Inflammatory macrophage treated with lipopolysaccharide for 4 hours (primary cell): ENCODE measurements around the gene DLK1.

Source experiments
- DNase-seq: peaks from one replicate; pipeline ENCODE4 v3.0.0-alpha.2; 2020

DLK1 gene

GRCh38 chr14:100736269-100737180 is 9.8 kb downstream of the DLK1 start:
- DNase-seq: no peak

- no peak for DNase-seq
These were observed 10.8 kb downstream of the DLK1 start for GRCh38 chr14:100737526-100737925.

- no peak for DNase-seq
These were observed 11.6 kb downstream of the DLK1 start for GRCh38 chr14:100738269-100738691.

GRCh38 chr14:100738704-100739131 is 12.0 kb downstream of the DLK1 start:
- no peak for DNase-seq

- DNase-seq: no peak
These were observed 12.6 kb downstream of the DLK1 start for GRCh38 chr14:100739306-100739705.

GRCh38 chr14:100740196-100740825 is 13.6 kb downstream of the DLK1 start:
- no peak for DNase-seq

GRCh38 chr14:100740929-100741328 is 14.2 kb downstream of the DLK1 start:
- DNase-seq: no peak

- DNase-seq: peak; percentile 25
These were observed 15.3 kb downstream of the DLK1 start for GRCh38 chr14:100741966-100742365.

- no peak for DNase-seq
These were observed 19.6 kb downstream of the DLK1 start for GRCh38 chr14:100746326-100746725.

GRCh38 chr14:100747021-100747586 is 20.4 kb downstream of the DLK1 start:
- no peak for DNase-seq

GRCh38 chr14:100747736-100748135 is 21.0 kb downstream of the DLK1 start:
- no peak for DNase-seq

- DNase-seq: no peak
These were observed 21.7 kb downstream of the DLK1 start for GRCh38 chr14:100748403-100748802.

GRCh38 chr14:100748944-100749343 is 22.3 kb downstream of the DLK1 start:
- DNase-seq: no peak

GRCh38 chr14:100749967-100750597 is 23.4 kb downstream of the DLK1 start:
- no peak for DNase-seq

GRCh38 chr14:100750762-100751699 is 24.3 kb downstream of the DLK1 start:
- DNase-seq: no peak

- no peak for DNase-seq
These were observed 27.3 kb downstream of the DLK1 start for GRCh38 chr14:100754020-100754419.

GRCh38 chr14:100755649-100756048 is 29.0 kb downstream of the DLK1 start:
- no peak for DNase-seq

- DNase-seq: peak; percentile 8
These were observed 34.8 kb downstream of the DLK1 start for GRCh38 chr14:100761481-100761880.

GRCh38 chr14:100762089-100762515 is 35.4 kb downstream of the DLK1 start:
- peak; percentile 6 for DNase-seq

- no peak for DNase-seq
These were observed 36.2 kb downstream of the DLK1 start for GRCh38 chr14:100762901-100763300.

- DNase-seq: no peak
These were observed 37.9 kb downstream of the DLK1 start for GRCh38 chr14:100764471-100765115.

GRCh38 chr14:100765296-100765695 is 38.6 kb downstream of the DLK1 start:
- DNase-seq: no peak
